Fibroblast of lung (primary cell): Measurements from ENCODE around the gene ARMC3. TPM values are rescaled to one million over a fixed set of nuclear protein-coding genes. Genes with fewer than 3 reads are reported as not detected.

Source experiments
- DNase-seq, 2 donors: peaks; one replicate each; pipeline versions ENCODE4 v3.0.0 to v3.0.0-alpha.2; 2010; ENCODE audit warnings: low read depth in 2 of 2
- H2AFZ ChIP-seq: 2 replicates; pipeline ENCODE4 v1.5.1; 2012; ENCODE audit warnings: low read length, control low read depth, inconsistent platforms
- H3K27ac ChIP-seq: 2 replicates; pipeline ENCODE4 v1.5.1; 2011; ENCODE audit warnings: low read length, control low read depth; ENCODE audit not compliant: insufficient read depth
- H3K27me3 ChIP-seq: 2 replicates; pipeline ENCODE4 v1.5.1; 2011; ENCODE audit warnings: mild to moderate bottlenecking, low read length; ENCODE audit not compliant: control insufficient read depth, insufficient read depth
- H3K36me3 ChIP-seq: 2 replicates; pipeline ENCODE4 v1.5.1; 2011; ENCODE audit warnings: low read length; ENCODE audit not compliant: control insufficient read depth, insufficient read depth
- H3K4me1 ChIP-seq: 2 replicates; pipeline ENCODE4 v1.5.1; 2011; ENCODE audit warnings: low read length; ENCODE audit not compliant: control insufficient read depth, insufficient read depth; ENCODE audit errors: extremely low read depth
- H3K4me2 ChIP-seq: 2 replicates; pipeline ENCODE4 v1.5.1; 2011; ENCODE audit warnings: low read length, control low read depth; ENCODE audit not compliant: insufficient read depth; ENCODE audit errors: extremely low read depth
- H3K4me3 ChIP-seq, 4 experiments: fragments of 200-600 bp in 1 of 4; sonication (generic) in 1 of 4; replicated peaks in 1 of 4; 2 replicates each; pipeline ENCODE4 v1.5.1; 2011 to 2016; ENCODE audit warnings: low read length in 4 of 4, low read depth in 3 of 4, mild to moderate bottlenecking in 3 of 4, control low read depth in 2 of 4, inconsistent platforms in 1 of 4, mixed read lengths in 1 of 4; ENCODE audit not compliant: insufficient read depth in 1 of 4; ENCODE audit errors: control extremely low read depth in 1 of 4
- H3K79me2 ChIP-seq: 2 replicates; pipeline ENCODE4 v1.5.1; 2012; ENCODE audit warnings: mild to moderate bottlenecking, low read length, inconsistent platforms; ENCODE audit not compliant: control insufficient read depth, insufficient read depth
- H3K9ac ChIP-seq: 2 replicates; pipeline ENCODE4 v1.5.1; 2011; ENCODE audit warnings: mild to moderate bottlenecking, low read length, control low read depth; ENCODE audit not compliant: insufficient read depth
- H3K9me3 ChIP-seq: 2 replicates; pipeline ENCODE4 v1.5.1; 2012; ENCODE audit warnings: low read depth, low read length; ENCODE audit not compliant: control insufficient read depth, insufficient read depth
- H4K20me1 ChIP-seq: 2 replicates; pipeline ENCODE4 v1.5.1; 2011; ENCODE audit warnings: low read length; ENCODE audit not compliant: control insufficient read depth, insufficient read depth; ENCODE audit errors: extremely low read depth
- CTCF ChIP-seq, 2 donors: IDR thresholded peaks in 1 of 2; conservative IDR thresholded peaks in 1 of 2; 1 replicate in 1 of 2; 2 replicates in 1 of 2; pipeline ENCODE4 v1.5.1; 2011 to 2012; ENCODE audit warnings: low read length in 2 of 2, control low read depth in 1 of 2, inconsistent platforms in 1 of 2, low read depth in 1 of 2, mild to moderate bottlenecking in 1 of 2
- EZH2 ChIP-seq: IDR thresholded peaks from 2 replicates; pipeline ENCODE4 v1.5.1; 2012; ENCODE audit warnings: low read length, control low read depth, mild to moderate bottlenecking; ENCODE audit errors: missing control alignments
- polyA plus RNA-seq, 2 donors: library from polyadenylated mRNA; depleted of rRNA in 1 of 2; stranded (reverse) in 1 of 2; unstranded in 1 of 2; fragments of >200 nt; gene quantifications; 2 replicates each; pipeline ENCODE4 v1.2.1, GENCODE V29; 2011 to 2012; ENCODE audit warnings: missing spikeins in 1 of 2
- total RNA-seq: library from RNA; depleted of rRNA; stranded (reverse); fragments of >200 nt; gene quantifications from 2 replicates; pipeline ENCODE4 v1.2.1, GENCODE V29; 2014

ARMC3 gene
- total and polyA plus RNA-seq, 2 donors (not counting 1 experiment from before 2014, with no cell fraction given), result not detected

GRCh38 chr10:23073527-23073926 is 145.7 kb downstream of the ARMC3 start:
- Histone ChIP-seq H2AFZ (no peak overlapping the region), H3K79me2 (no peaks in the 10 kb centered on the region), H3K36me3 (no peaks in the 10 kb centered on the region), H3K9me3 (no peaks in the 10 kb centered on the region), H4K20me1 (no peaks in the 10 kb centered on the region), H3K27me3 (no peaks in the 10 kb centered on the region), H3K4me3 (no peak overlapping the region), H3K4me1 (no peaks in the 10 kb centered on the region), H3K27ac (no peak overlapping the region), H3K4me2 (no peak overlapping the region), H3K9ac (no peak overlapping the region)
- no peak for DNase-seq
- TF ChIP-seq CTCF (conservative IDR thresholded peaks at IDR 0.05 in 1 of 2, IDR thresholded peaks at IDR 0.05 in 1 of 2; ENCODE audit: low read depth in 1 of 2, low read length in 2 of 2) (no peak), EZH2 (no peak)

GRCh38 chr10:23075672-23076071 is 147.8 kb downstream of the ARMC3 start:
- H2AFZ ChIP-seq, result no peak overlapping the region
- H3K9ac ChIP-seq, result no peak overlapping the region
- peaks cover 5% of the 10 kb centered on the region for H3K27me3 ChIP-seq
- no peaks in the 10 kb centered on the region for H3K36me3 ChIP-seq
- no peaks in the 10 kb centered on the region for H3K79me2 ChIP-seq
- no peak for TF ChIP-seq EZH2
- no peak for TF ChIP-seq CTCF (conservative IDR thresholded peaks at IDR 0.05 in 1 of 2, IDR thresholded peaks at IDR 0.05 in 1 of 2; ENCODE audit: low read depth in 1 of 2, low read length in 2 of 2)
- no peaks in the 10 kb centered on the region for H4K20me1 ChIP-seq
- no peak overlapping the region for H3K4me3 ChIP-seq
- H3K9me3 ChIP-seq, result no peaks in the 10 kb centered on the region
- H3K4me2 ChIP-seq, result no peak overlapping the region
- no peaks in the 10 kb centered on the region for H3K4me1 ChIP-seq
- H3K27ac ChIP-seq, result no peak overlapping the region
- DNase-seq, result no peak

GRCh38 chr10:23078114-23078513 is 150.3 kb downstream of the ARMC3 start:
- Histone ChIP-seq H3K36me3 (no peaks in the 10 kb centered on the region), H3K9ac (no peak overlapping the region), H2AFZ (no peak overlapping the region), H3K4me1 (no peaks in the 10 kb centered on the region), H3K4me3 (no peak overlapping the region), H3K27ac (no peak overlapping the region), H3K9me3 (no peaks in the 10 kb centered on the region), H3K27me3 (peaks cover 9% of the 10 kb centered on the region), H4K20me1 (no peaks in the 10 kb centered on the region), H3K79me2 (no peaks in the 10 kb centered on the region), H3K4me2 (no peak overlapping the region)
- TF ChIP-seq CTCF (conservative IDR thresholded peaks at IDR 0.05 in 1 of 2, IDR thresholded peaks at IDR 0.05 in 1 of 2; ENCODE audit: low read depth in 1 of 2, low read length in 2 of 2) (no peak), EZH2 (no peak)
- DNase-seq, result no peak
